Peyer's patch (tissue), 4 donors: ENCODE measurements around the gene HYOU1.

Experiments
- CTCF ChIP-seq, 6 experiments: fragments of 450-650 bp in 4 of 6; fragments of 200-600 bp in 2 of 6; sonication (generic) in 1 of 6; IDR thresholded peaks; one replicate each; pipeline ENCODE4 v1.5.1; 2017 to 2019; ENCODE audit warnings: antibody characterized with exemption in 6 of 6, mild to moderate bottlenecking in 3 of 6, moderate library complexity in 1 of 6
- POLR2A ChIP-seq, 2 donors: fragments of 450-650 bp; IDR thresholded peaks; one replicate each; pipeline ENCODE4 v1.5.1; 2017; ENCODE audit warnings: antibody characterized with exemption in 2 of 2, mild to moderate bottlenecking in 2 of 2, moderate library complexity in 2 of 2

GRCh38 chr11:119100994-119101758, 44.2 kb upstream of the HYOU1 start:
- TF ChIP-seq CTCF (IDR thresholded peaks at IDR 0.05) (peak in 3 of 6 experiments; percentile 30 to 39 (median 33)), POLR2A (IDR thresholded peaks at IDR 0.05) (peak in 1 of 2 donors; percentile 8)
